ENCODE measurements around the gene PTPN5.

- TF ChIP-seq CTCF (IDR thresholded peaks at IDR 0.05 in 2 of 3, conservative IDR thresholded peaks at IDR 0.05 in 1 of 3; ENCODE audit: borderline replicate concordance in 1 of 3, insufficient read depth in 1 of 3, low read depth in 2 of 3, low read length in 2 of 3) (no peak), MAX (IDR thresholded peaks at IDR 0.05) (no peak), POLR2A (IDR thresholded peaks at IDR 0.05; ENCODE audit: borderline replicate concordance, extremely low read depth, insufficient read depth, insufficient read length) (no peak), ATF3 (IDR thresholded peaks at IDR 0.05) (no peak), SP1 (IDR thresholded peaks at IDR 0.05; ENCODE audit: low read depth) (no peak), EZH2phosphoT487 (IDR thresholded peaks at IDR 0.05; ENCODE audit: borderline replicate concordance) (no peak)
Measured at GRCh38 chr11:18761741-18762140, 29.9 kb downstream of the PTPN5 start.
